ENCODE data around the gene DDX39A.

- TF ChIP-seq, protein P1, sequence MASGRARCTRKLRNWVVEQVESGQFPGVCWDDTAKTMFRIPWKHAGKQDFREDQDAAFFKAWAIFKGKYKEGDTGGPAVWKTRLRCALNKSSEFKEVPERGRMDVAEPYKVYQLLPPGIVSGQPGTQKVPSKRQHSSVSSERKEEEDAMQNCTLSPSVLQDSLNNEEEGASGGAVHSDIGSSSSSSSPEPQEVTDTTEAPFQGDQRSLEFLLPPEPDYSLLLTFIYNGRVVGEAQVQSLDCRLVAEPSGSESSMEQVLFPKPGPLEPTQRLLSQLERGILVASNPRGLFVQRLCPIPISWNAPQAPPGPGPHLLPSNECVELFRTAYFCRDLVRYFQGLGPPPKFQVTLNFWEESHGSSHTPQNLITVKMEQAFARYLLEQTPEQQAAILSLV (CRISPR knock-in tag; IDR thresholded peaks at IDR 0.05; ENCODE audit: borderline replicate concordance): no peak
- TF ChIP-seq GABPA (IDR thresholded peaks at IDR 0.05; ENCODE audit: low read depth, low read length) (no peak), GABPA (CRISPR knock-in tag; IDR thresholded peaks at IDR 0.05; ENCODE audit: low read depth) (no peak), RXRA (CRISPR knock-in tag; IDR thresholded peaks at IDR 0.05) (no peak)
- TF ChIP-seq, protein P2, sequence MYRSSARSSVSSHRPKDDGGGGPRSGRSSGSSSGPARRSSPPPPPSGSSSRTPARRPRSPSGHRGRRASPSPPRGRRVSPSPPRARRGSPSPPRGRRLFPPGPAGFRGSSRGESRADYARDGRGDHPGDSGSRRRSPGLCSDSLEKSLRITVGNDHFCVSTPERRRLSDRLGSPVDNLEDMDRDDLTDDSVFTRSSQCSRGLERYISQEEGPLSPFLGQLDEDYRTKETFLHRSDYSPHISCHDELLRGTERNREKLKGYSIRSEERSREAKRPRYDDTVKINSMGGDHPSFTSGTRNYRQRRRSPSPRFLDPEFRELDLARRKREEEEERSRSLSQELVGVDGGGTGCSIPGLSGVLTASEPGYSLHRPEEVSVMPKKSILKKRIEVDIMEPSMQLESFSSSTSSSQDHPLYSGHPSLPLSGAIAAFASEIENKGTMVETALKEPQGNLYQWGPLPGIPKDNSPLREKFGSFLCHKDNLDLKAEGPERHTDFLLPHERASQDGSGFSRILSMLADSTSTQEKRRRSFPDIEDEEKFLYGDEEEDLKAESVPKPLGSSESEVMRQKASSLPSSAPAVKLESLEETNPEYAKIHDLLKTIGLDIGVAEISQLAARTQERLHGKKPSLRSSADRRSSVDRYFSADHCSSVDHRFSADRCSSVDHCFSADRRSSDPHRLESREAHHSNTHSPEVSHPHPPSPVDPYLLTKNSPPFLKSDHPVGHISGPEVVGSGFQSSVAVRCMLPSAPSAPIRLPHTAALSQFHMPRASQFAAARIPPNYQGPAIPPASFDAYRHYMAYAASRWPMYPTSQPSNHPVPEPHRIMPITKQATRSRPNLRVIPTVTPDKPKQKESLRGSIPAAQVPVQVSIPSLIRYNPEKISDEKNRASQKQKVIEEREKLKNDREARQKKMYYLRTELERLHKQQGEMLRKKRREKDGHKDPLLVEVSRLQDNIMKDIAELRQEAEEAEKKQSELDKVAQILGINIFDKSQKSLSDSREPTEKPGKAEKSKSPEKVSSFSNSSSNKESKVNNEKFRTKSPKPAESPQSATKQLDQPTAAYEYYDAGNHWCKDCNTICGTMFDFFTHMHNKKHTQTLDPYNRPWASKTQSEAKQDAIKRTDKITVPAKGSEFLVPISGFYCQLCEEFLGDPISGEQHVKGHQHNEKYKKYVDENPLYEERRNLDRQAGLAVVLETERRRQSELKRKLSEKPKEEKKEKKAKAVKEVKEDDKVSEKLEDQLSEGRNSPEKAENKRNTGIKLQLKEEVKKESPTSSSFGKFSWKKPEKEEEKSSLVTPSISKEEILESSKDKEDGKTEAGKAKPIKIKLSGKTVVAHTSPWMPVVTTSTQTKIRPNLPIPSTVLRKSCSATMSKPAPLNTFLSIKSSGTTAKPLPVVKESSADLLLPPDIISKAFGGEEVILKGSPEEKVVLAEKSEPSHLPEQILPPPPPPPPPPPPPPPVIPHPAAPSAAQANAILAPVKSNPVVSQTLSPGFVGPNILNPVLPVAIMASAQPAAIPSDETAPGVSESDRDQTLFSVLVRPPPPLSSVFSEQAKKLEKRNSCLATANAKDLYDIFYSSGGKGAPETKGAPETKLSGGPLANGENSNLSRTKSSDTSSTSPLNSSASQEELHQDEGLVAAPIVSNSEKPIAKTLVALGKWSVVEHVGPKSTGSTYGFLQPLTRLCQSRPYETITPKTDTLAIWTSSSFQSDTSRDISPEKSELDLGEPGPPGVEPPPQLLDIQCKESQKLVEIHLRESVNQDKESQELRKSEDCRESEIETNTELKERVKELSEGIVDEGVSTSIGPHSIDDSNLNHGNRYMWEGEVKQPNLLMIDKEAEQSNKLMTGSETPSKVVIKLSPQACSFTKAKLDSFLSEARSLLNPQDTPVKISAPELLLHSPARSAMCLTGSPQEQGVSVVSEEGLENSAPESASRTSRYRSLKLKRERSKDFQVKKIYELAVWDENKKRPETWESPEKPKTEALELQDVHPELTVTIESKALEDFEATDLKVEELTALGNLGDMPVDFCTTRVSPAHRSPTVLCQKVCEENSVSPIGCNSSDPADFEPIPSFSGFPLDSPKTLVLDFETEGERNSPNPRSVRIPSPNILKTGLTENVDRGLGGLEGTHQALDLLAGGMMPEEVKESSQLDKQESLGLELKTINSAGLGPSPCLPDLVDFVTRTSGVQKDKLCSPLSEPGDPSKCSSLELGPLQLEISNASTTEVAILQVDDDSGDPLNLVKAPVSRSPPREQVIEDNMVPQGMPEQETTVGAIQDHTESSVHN (CRISPR knock-in tag; IDR thresholded peaks at IDR 0.05): no peak
These were observed 13.8 kb downstream of the DDX39A start for GRCh38 chr19:14405380-14405757.
